ENCODE data around the gene STXBP6. TPM values are rescaled to one million over a fixed set of nuclear protein-coding genes. Genes with fewer than 3 reads are reported as not detected.
"Not testable (repeated sequence)": the region's sequence is repeated elsewhere in the genome, so short reads cannot be mapped to it uniquely, and the experiment has no call there.

Gene STXBP6
- total and polyA plus RNA-seq, 5 experiments from 2014 or later = 0.61 TPM; not detected in 4

GRCh38 chr14:24774187-24774915 lies 275.6 kb downstream of the STXBP6 start:
- POLR2A ChIA-PET = no interaction called here
- DNase-seq (no peak), ATAC-seq (no peak)
- peaks cover 0 to 3% (median 0%) of the 10 kb centered on the region in 4 donors for H3K4me1 Mint-ChIP-seq
- H3K9me3 Mint-ChIP-seq = peaks cover 4 to 21% (median 7%) of the 10 kb centered on the region in 9 donors
- H3K27me3 Mint-ChIP-seq = peaks cover 22 to 47% (median 32%) of the 10 kb centered on the region in 5 donors
- peaks cover 0 to 9% (median 1%) of the 10 kb centered on the region in 3 donors for H3K36me3 Mint-ChIP-seq
- no peak overlapping the region for H3K27ac Mint-ChIP-seq
- H3K4me3 Mint-ChIP-seq = no peak overlapping the region

- not testable (repeated sequence) for H3K36me3 Mint-ChIP-seq
- peaks cover 22 to 50% (median 35%) of the 10 kb centered on the region in 5 donors for H3K27me3 Mint-ChIP-seq
- peaks cover 4 to 24% (median 8%) of the 10 kb centered on the region in 9 donors for H3K9me3 Mint-ChIP-seq
These were observed 276.4 kb downstream of the STXBP6 start for GRCh38 chr14:24773564-24773963.

GRCh38 chr14:24766434-24766833 lies 283.5 kb downstream of the STXBP6 start:
- Mint-ChIP-seq H3K27me3 (peaks cover 34 to 67% (median 47%) of the 10 kb centered on the region in 5 donors), H3K4me1 (no peaks in the 10 kb centered on the region), H3K9me3 (peaks cover 4 to 33% (median 18%) of the 10 kb centered on the region in 9 donors), H3K27ac (no peak overlapping the region), H3K36me3 (peaks cover 0 to 16% (median 2%) of the 10 kb centered on the region in 3 donors), H3K4me3 (no peak overlapping the region)
- POLR2A ChIA-PET = no interaction called here
- DNase-seq (no peak), ATAC-seq (no peak)

More at GRCh38 chr14:24773564-24773963, 276.4 kb downstream of the STXBP6 start:
- H3K4me1 Mint-ChIP-seq, H3K4me3 Mint-ChIP-seq, POLR2A ChIA-PET, H3K27ac Mint-ChIP-seq, ATAC-seq, DNase-seq: not testable (repeated sequence)

GRCh38 chr14:24761141-24761540 lies 288.8 kb downstream of the STXBP6 start:
- Mint-ChIP-seq H3K36me3 (no peaks in the 10 kb centered on the region), H3K27me3 (peaks cover 15 to 47% (median 27%) of the 10 kb centered on the region in 5 donors), H3K4me1 (no peaks in the 10 kb centered on the region), H3K9me3 (peaks cover 0 to 10% (median 4%) of the 10 kb centered on the region in 9 donors), H3K27ac (no peak overlapping the region), H3K4me3 (no peak overlapping the region)
- no peak for DNase-seq
- ATAC-seq = no peak
- POLR2A ChIA-PET = no interaction called here

Data from naive thymus-derived CD8-positive, alpha-beta T cell (primary cell).